ENCODE results near the gene ABCB6. TPM values are rescaled to one million over a fixed set of nuclear protein-coding genes. Genes with fewer than 3 reads are reported as not detected.

Gene ABCB6
- total and polyA plus RNA-seq, 2 of the 8 experiments (the other 6 are each of a cell fraction or from before 2014, with no cell fraction given): 44.9 to 50.6 TPM

DNA sequence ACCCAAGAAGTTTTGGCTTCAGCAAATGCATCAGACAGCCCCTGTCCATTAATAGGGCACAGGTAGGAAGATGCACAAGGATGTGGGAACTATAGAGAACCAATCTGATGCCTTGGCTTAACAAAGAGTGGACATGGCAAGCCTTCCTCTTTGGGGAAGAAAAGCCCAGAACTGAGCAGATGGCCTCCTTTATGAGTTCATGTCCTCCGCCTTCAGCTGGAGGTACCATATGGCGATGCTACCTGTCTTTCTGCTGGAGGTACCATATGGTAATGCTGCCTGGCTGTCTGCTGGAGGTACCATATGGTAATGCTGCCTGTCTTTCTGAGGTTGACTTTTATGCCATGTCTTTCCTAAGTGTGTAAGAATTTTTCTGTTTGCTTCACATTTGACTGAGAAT lies 34.6 kb downstream of the ABCB6 start:
- Histone ChIP-seq H3K18ac (ENCODE audit: extremely low read depth, low read length) (no peak overlapping the region), H4K8ac (ENCODE audit: extremely low read depth, insufficient read depth, low read length) (no peak overlapping the region), H3K4ac (replicated peaks; ENCODE audit: insufficient read length, low read depth, low read length) (no peak overlapping the region), H3K36me3 (ENCODE audit: control insufficient read depth in 2 of 4, insufficient read depth in 4 of 4, low read length in 3 of 4) (peaks cover 6 to 37% (median 22%) of the 10 kb centered on the region in 4 experiments; a peak in 6 of 8 replicates), H3K4me3 (ENCODE audit: extremely low read depth in 1 of 4, insufficient read depth in 2 of 4, low read depth in 3 of 4, low read length in 4 of 4) (no peak overlapping the region), H4K5ac (ENCODE audit: insufficient read length, low read depth, low read length) (no peak overlapping the region), H4K20me1 (replicated peaks in 1 of 2; ENCODE audit: control insufficient read depth in 1 of 2, insufficient read depth in 2 of 2, low read length in 2 of 2) (peaks cover 0 to 2% of the 10 kb centered on the region in 2 experiments), H3K79me2 (ENCODE audit: control insufficient read depth in 1 of 2, insufficient read depth in 2 of 2, low read length in 2 of 2) (peaks cover 0 to 4% of the 10 kb centered on the region in 2 experiments; a peak in 1 of 4 replicates), H3K4me1 (replicated peaks in 1 of 4; ENCODE audit: control insufficient read depth in 3 of 4, insufficient read depth in 4 of 4, low read length in 3 of 4) (peaks cover 0 to 1% (median under 1%) of the 10 kb centered on the region in 4 experiments; a peak in 4 of 7 replicates), H2BK12ac (ENCODE audit: low read depth, low read length) (no peak overlapping the region), H3K9ac (replicated peaks in 1 of 4; ENCODE audit: extremely low read depth in 1 of 4, low read depth in 3 of 4, low read length in 3 of 4) (no peak overlapping the region), H4K91ac (replicated peaks; ENCODE audit: insufficient read length, low read length) (no peak overlapping the region), H3K56ac (replicated peaks; ENCODE audit: insufficient read length, low read depth, low read length) (no peak overlapping the region), H2BK20ac (ENCODE audit: low read length) (no peak overlapping the region), H3K27me3 (replicated peaks in 1 of 4; ENCODE audit: control insufficient read depth in 3 of 4, extremely low read depth in 1 of 4, insufficient read depth in 3 of 4, low read length in 3 of 4) (no peaks in the 10 kb centered on the region), H2AK5ac (ENCODE audit: low read depth, low read length) (no peak overlapping the region), H2BK5ac (ENCODE audit: low read depth, low read length) (no peak overlapping the region), H2BK120ac (replicated peaks; ENCODE audit: low read depth, low read length) (no peak overlapping the region), H3K14ac (ENCODE audit: insufficient read length) (no peak overlapping the region), H3K9me3 (ENCODE audit: insufficient read depth in 2 of 2, low read depth in 1 of 2, low read length in 1 of 2) (no peaks in the 10 kb centered on the region), H3K23ac (ENCODE audit: insufficient read length) (no peak overlapping the region), H3K23me2 (ENCODE audit: low read depth, low read length) (no peaks in the 10 kb centered on the region), H3K4me2 (ENCODE audit: insufficient read depth in 1 of 2, low read depth in 2 of 2, low read length in 2 of 2) (no peak overlapping the region), H2AFZ (ENCODE audit: low read length) (no peak overlapping the region), H2BK15ac (ENCODE audit: low read length) (no peak overlapping the region), H3K27ac (ENCODE audit: low read depth, low read length) (no peak overlapping the region), H3K79me1 (ENCODE audit: low read depth, low read length) (peaks cover under 1% of the 10 kb centered on the region; the same call in 1 of the 2 replicates)
- FAIRE-seq: no peak
- 83% methylated on average over 2 of the region's 2 CpGs; no CpG with 5 or more reads in 1 of the 2 experiments for WGBS, 2 experiments (ENCODE audit: extremely low coverage in 1 of 2, insufficient coverage in 1 of 2, insufficient read length in 1 of 2, insufficient replicate concordance in 2 of 2, low coverage in 1 of 2, low lambda C conversion rate in 2 of 2, missing lambda C conversion rate in 1 of 2)
- ChIA-PET POLR2A (ENCODE audit: partially characterized antibody) (interaction anchor here (1.1 to 1.2 kb wide), 2 partner anchors 9 to 19 kb away, joined by 3 read pairs; no protein-coding TSS in a partner anchor), CTCF (ENCODE audit: partially characterized antibody) (interaction anchor here (1.4 to 3.9 kb wide), 2 partner anchors 8 to 25 kb away, joined by 3 to 18 read pairs; no protein-coding TSS in a partner anchor)
- DNase-seq (ENCODE audit: low read depth in 1 of 2, low spot score in 2 of 2): no peak
- no peak for TF ChIP-seq POLR2AphosphoS5 (IDR thresholded peaks at IDR 0.05; ENCODE audit: low read depth, low read length)
- TF ChIP-seq JUN (IDR thresholded peaks at IDR 0.05; ENCODE audit: low read depth, low read length): no peak
- TF ChIP-seq RBBP5 (IDR thresholded peaks at IDR 0.05; ENCODE audit: borderline replicate concordance, low read depth, low read length): no peak
- TF ChIP-seq CBX5 (IDR thresholded peaks at IDR 0.05; ENCODE audit: low read depth, low read length): no peak
- no peak for TF ChIP-seq HDAC2 (IDR thresholded peaks at IDR 0.05; ENCODE audit: borderline replicate concordance in 1 of 2, low read depth in 2 of 2, low read length in 2 of 2)
- TF ChIP-seq TAF1 (IDR thresholded peaks at IDR 0.05; ENCODE audit: low read depth, low read length): no peak
- TF ChIP-seq CHD2 (IDR thresholded peaks at IDR 0.05; ENCODE audit: low read length): no peak
- TF ChIP-seq TCF12 (IDR thresholded peaks at IDR 0.05; ENCODE audit: low read depth, low read length): no peak
- TF ChIP-seq EGR1 (IDR thresholded peaks at IDR 0.05; ENCODE audit: borderline replicate concordance, low read depth, low read length): no peak
- TF ChIP-seq SIX5 (IDR thresholded peaks at IDR 0.05; ENCODE audit: low read depth, low read length): no peak
- TF ChIP-seq SIN3A (conservative IDR thresholded peaks at IDR 0.05 in 1 of 2, IDR thresholded peaks at IDR 0.05 in 1 of 2; ENCODE audit: low read depth in 1 of 2, low read length in 2 of 2): no peak

Measured in H1 (cell line).